NCI-H2171 treated with DMSO at 0.1 percent for 48 hours (cell line): ENCODE data around the gene CPB1.

Source experiments
- DNase-seq: peaks from one replicate; lab custom pipeline; 2025; lab: John Stamatoyannopoulos, UW

Gene CPB1

GRCh38 chr3:148833223-148833622, 5.6 kb downstream of the CPB1 start:
- no peak for DNase-seq

GRCh38 chr3:148839805-148840204, 12.2 kb downstream of the CPB1 start:
- no peak for DNase-seq

- DNase-seq: no peak
Measured at GRCh38 chr3:148840451-148840850, 12.8 kb downstream of the CPB1 start.

GRCh38 chr3:148845756-148846395, 18.3 kb downstream of the CPB1 start:
- DNase-seq: no peak

GRCh38 chr3:148847351-148847750, 19.7 kb downstream of the CPB1 start:
- DNase-seq: no peak

GRCh38 chr3:148848410-148848809, 20.8 kb downstream of the CPB1 start:
- no peak for DNase-seq

GRCh38 chr3:148852271-148852992, 24.8 kb downstream of the CPB1 start:
- DNase-seq: no peak

GRCh38 chr3:148853076-148853475, 25.5 kb downstream of the CPB1 start:
- no peak for DNase-seq

- no peak for DNase-seq
Measured at GRCh38 chr3:148854061-148854460, 26.4 kb downstream of the CPB1 start.

GRCh38 chr3:148856384-148856783, 28.8 kb downstream of the CPB1 start:
- no peak for DNase-seq

- DNase-seq: no peak
Measured at GRCh38 chr3:148857316-148857715, 29.7 kb downstream of the CPB1 start.

- peak; percentile 56 for DNase-seq
Measured at GRCh38 chr3:148861277-148861869, 33.8 kb downstream of the CPB1 start.

GRCh38 chr3:148863297-148863696, 35.7 kb downstream of the CPB1 start:
- DNase-seq: no peak

- no peak for DNase-seq
Measured at GRCh38 chr3:148863814-148864213, 36.2 kb downstream of the CPB1 start.

GRCh38 chr3:148865049-148865448, 37.4 kb downstream of the CPB1 start, which contains the start of gene CPA3:
Gene CPA3 (plus strand): TSS chr3:148865296. CDS start chr3:148865308, 12 bp downstream.
- no peak for DNase-seq

GRCh38 chr3:148866261-148866660, 38.6 kb downstream of the CPB1 start:
- no peak for DNase-seq

- DNase-seq: no peak
Measured at GRCh38 chr3:148873270-148873927, 45.8 kb downstream of the CPB1 start.

GRCh38 chr3:148873977-148874376, 46.4 kb downstream of the CPB1 start:
- DNase-seq: peak; percentile 11

- DNase-seq: no peak
Measured at GRCh38 chr3:148878095-148878494, 50.5 kb downstream of the CPB1 start.

GRCh38 chr3:148879256-148879655, 51.6 kb downstream of the CPB1 start:
- no peak for DNase-seq

- DNase-seq: no peak
Measured at GRCh38 chr3:148880681-148881080, 53.1 kb downstream of the CPB1 start.

GRCh38 chr3:148881286-148881685, 53.7 kb downstream of the CPB1 start:
- DNase-seq: no peak

GRCh38 chr3:148882288-148882687, 54.7 kb downstream of the CPB1 start:
- DNase-seq: no peak
